Astrocyte (in vitro differentiated cells and primary cell): Measurements from ENCODE around the gene ESRRG.

Experiments
- EZH2 ChIP-seq: IDR thresholded peaks from 2 replicates; pipeline ENCODE4 v1.6.1; 2012; ENCODE audit warnings: mild to moderate bottlenecking, low read length, inconsistent platforms; ENCODE audit not compliant: insufficient read depth
- TF ChIP-seq, protein P1 (sequence below): IDR thresholded peaks from 2 replicates; pipeline ENCODE4 v1.5.1; 2011; ENCODE audit warnings: low read depth, mild to moderate bottlenecking, inconsistent platforms, low read length, moderate library complexity; ENCODE audit not compliant: insufficient read depth

DNA sequence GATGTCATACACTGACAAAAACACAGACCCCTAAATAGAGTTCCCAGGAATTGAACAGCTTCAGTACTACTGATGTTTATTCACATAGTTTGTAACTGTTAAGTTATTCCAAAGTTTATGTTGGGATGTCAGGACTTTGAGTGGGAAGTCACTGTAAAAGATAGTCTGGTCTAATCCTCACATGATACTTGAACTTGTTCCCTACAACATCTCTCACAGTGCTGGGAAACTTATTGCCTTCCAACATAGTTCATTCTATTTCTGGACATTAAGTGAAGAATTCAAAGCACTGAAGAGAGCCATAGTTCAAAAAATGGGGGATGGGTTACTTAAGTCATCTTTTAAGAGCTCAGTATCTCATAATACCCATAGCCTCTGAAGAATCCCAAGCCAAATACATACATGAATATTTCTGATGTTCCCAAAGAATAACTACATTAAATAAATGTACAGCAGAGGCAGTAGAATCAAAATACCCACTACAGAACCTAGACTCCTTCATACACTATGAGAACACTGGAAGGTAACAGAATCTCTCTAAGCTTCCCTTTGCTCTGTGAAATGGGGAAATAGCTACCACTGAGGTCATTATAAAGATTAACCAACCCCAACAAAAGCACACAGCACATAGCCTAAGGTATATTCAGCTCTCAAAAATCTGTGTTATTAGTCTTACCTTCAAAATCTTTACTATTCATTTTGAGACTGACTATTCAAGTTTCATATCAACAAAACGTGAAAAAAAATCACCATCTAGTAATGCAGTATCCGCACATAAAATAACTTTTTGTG, 81.4 kb downstream of the ESRRG start:
- TF ChIP-seq, protein P1, sequence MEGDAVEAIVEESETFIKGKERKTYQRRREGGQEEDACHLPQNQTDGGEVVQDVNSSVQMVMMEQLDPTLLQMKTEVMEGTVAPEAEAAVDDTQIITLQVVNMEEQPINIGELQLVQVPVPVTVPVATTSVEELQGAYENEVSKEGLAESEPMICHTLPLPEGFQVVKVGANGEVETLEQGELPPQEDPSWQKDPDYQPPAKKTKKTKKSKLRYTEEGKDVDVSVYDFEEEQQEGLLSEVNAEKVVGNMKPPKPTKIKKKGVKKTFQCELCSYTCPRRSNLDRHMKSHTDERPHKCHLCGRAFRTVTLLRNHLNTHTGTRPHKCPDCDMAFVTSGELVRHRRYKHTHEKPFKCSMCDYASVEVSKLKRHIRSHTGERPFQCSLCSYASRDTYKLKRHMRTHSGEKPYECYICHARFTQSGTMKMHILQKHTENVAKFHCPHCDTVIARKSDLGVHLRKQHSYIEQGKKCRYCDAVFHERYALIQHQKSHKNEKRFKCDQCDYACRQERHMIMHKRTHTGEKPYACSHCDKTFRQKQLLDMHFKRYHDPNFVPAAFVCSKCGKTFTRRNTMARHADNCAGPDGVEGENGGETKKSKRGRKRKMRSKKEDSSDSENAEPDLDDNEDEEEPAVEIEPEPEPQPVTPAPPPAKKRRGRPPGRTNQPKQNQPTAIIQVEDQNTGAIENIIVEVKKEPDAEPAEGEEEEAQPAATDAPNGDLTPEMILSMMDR: no peak
- no peak for TF ChIP-seq EZH2
